ENCODE measurements around the gene SRRM4.
"Not testable (repeated sequence)": the region's sequence is repeated elsewhere in the genome, so short reads cannot be mapped to it uniquely, and the experiment has no call there.

The SRRM4 gene

GRCh38 chr12:118981285-118982211 is at the start of gene SRRM4:
Gene SRRM4, plus strand, starts transcription at chr12:118981541. Its CDS starts 342 bp downstream, at chr12:118981883.
- DNase-seq (ENCODE audit: low read depth in 2 of 3, low spot score in 1 of 3) = no peak

GRCh38 chr12:118946256-118946655 is 35.1 kb upstream of the SRRM4 start:
- DNase-seq (ENCODE audit: low read depth in 2 of 3, low spot score in 1 of 3) = no peak

- DNase-seq (ENCODE audit: low read depth in 2 of 3, low spot score in 1 of 3) = no peak
These were observed 22.8 kb upstream of the SRRM4 start for GRCh38 chr12:118958520-118958919.

- DNase-seq (ENCODE audit: low read depth in 2 of 3, low spot score in 1 of 3) = no peak
These were observed 22.0 kb upstream of the SRRM4 start for GRCh38 chr12:118959348-118959747.

GRCh38 chr12:118959985-118960560 is 21.3 kb upstream of the SRRM4 start:
- no peak for DNase-seq (ENCODE audit: low read depth in 2 of 3, low spot score in 1 of 3)

GRCh38 chr12:118960865-118961264 is 20.5 kb upstream of the SRRM4 start:
- no peak for DNase-seq (ENCODE audit: low read depth in 2 of 3, low spot score in 1 of 3)

GRCh38 chr12:118964988-118965387 is 16.4 kb upstream of the SRRM4 start:
- no peak for DNase-seq (ENCODE audit: low read depth in 2 of 3, low spot score in 1 of 3)

GRCh38 chr12:118970856-118971255 is 10.5 kb upstream of the SRRM4 start:
- no peak for DNase-seq (ENCODE audit: low read depth in 2 of 3, low spot score in 1 of 3)

GRCh38 chr12:118972982-118973381 is 8.4 kb upstream of the SRRM4 start:
- DNase-seq (ENCODE audit: low read depth in 2 of 3, low spot score in 1 of 3) = no peak

GRCh38 chr12:118979763-118980406 is 1.5 kb upstream of the SRRM4 start:
- DNase-seq (ENCODE audit: low read depth in 2 of 3, low spot score in 1 of 3) = peak in 2 of 3 donors; percentile 0 to 20

- no peak for DNase-seq (ENCODE audit: low read depth in 2 of 3, low spot score in 1 of 3)
These were observed 830 bp upstream of the SRRM4 start for GRCh38 chr12:118980407-118981014.

- no peak for DNase-seq (ENCODE audit: low read depth in 2 of 3, low spot score in 1 of 3)
These were observed 961 bp downstream of the SRRM4 start for GRCh38 chr12:118982302-118982701.

- no peak for DNase-seq (ENCODE audit: low read depth in 2 of 3, low spot score in 1 of 3)
These were observed 1.8 kb downstream of the SRRM4 start for GRCh38 chr12:118982984-118983761.

GRCh38 chr12:118984161-118984943 is 3.0 kb downstream of the SRRM4 start:
- no peak for DNase-seq (ENCODE audit: low read depth in 2 of 3, low spot score in 1 of 3)

GRCh38 chr12:118986050-118986449 is 4.7 kb downstream of the SRRM4 start:
- DNase-seq (ENCODE audit: low read depth in 2 of 3, low spot score in 1 of 3) = no peak

GRCh38 chr12:118999107-118999506 is 17.8 kb downstream of the SRRM4 start:
- no peak for DNase-seq (ENCODE audit: low read depth in 2 of 3, low spot score in 1 of 3)

- no peak for DNase-seq (ENCODE audit: low read depth in 2 of 3, low spot score in 1 of 3)
These were observed 23.7 kb downstream of the SRRM4 start for GRCh38 chr12:119005085-119005484.

GRCh38 chr12:119005913-119006312 is 24.6 kb downstream of the SRRM4 start:
- no peak for DNase-seq (ENCODE audit: low read depth in 2 of 3, low spot score in 1 of 3)

GRCh38 chr12:119006746-119007145 is 25.4 kb downstream of the SRRM4 start:
- DNase-seq (ENCODE audit: low read depth in 2 of 3, low spot score in 1 of 3) = no peak

- not testable (repeated sequence) for DNase-seq (ENCODE audit: low read depth in 2 of 3, low spot score in 1 of 3)
These were observed 26.9 kb downstream of the SRRM4 start for GRCh38 chr12:119008273-119008672.

Measured in stimulated activated CD4-positive, alpha-beta T cell treated with anti-CD3 and anti-CD28 coated beads, Interleukin-12 subunit alpha, Interleukin-12 subunit beta, amount 100 ng/mL, for 48 hours (primary cell).